Left lung (tissue), 10 donors: ENCODE data around the gene CC2D2B. TPM values are rescaled to one million over a fixed set of nuclear protein-coding genes. Genes with fewer than 3 reads are reported as not detected.

Experiments used
- ATAC-seq: fragments of 200-7000 bp; cut with Tn5 transposase; one replicate; pipeline ENCODE4 v1.9.1; 2020; ENCODE audit warnings: moderate library complexity
- DNase-seq, 4 donors: peaks; one replicate each; pipeline ENCODE4 v3.0.0-alpha.2; 2013 to 2020
- H3K27ac ChIP-seq, 2 donors: fragments of 200-600 bp; sonication (generic) in 1 of 2; one replicate each; pipeline versions ENCODE4 v1.5.0 to v1.8.0; 2020 to 2021
- H3K27me3 ChIP-seq, 2 donors: fragments of 200-600 bp; sonication (generic) in 1 of 2; one replicate each; pipeline versions ENCODE4 v1.5.0 to v1.8.0; 2020 to 2021
- H3K36me3 ChIP-seq, 2 donors: fragments of 200-600 bp; sonication (generic) in 1 of 2; one replicate each; pipeline versions ENCODE4 v1.5.0 to v1.8.0; 2020 to 2021
- H3K4me1 ChIP-seq, 2 donors: fragments of 200-600 bp; one replicate each; pipeline ENCODE4 v1.8.0; 2021
- H3K4me3 ChIP-seq, 2 donors: fragments of 200-600 bp; sonication (generic) in 1 of 2; one replicate each; pipeline versions ENCODE4 v1.5.0 to v1.8.0; 2020 to 2021; ENCODE audit warnings: mild to moderate bottlenecking in 1 of 2
- H3K9me3 ChIP-seq, 2 donors: fragments of 200-600 bp; sonication (generic) in 1 of 2; one replicate each; pipeline versions ENCODE4 v1.5.0 to v1.8.0; 2020 to 2021
- CTCF ChIP-seq, 2 donors: fragments of 200-600 bp; sonication (generic) in 1 of 2; IDR thresholded peaks; one replicate each; pipeline versions ENCODE4 v1.5.0 to v1.8.0; 2021; ENCODE audit warnings: antibody characterized with exemption in 2 of 2
- intact Hi-C, 2 donors: fragments of 100-400 bp; cut with DNase I; formaldehyde crosslinking; loops; one replicate each; pipeline versions ENCODE4 v1.11.2 to v1.14.2; 2022
- polyA plus RNA-seq, 6 donors: library from polyadenylated mRNA; unstranded; fragments of 120-200 nt; gene quantifications; one replicate each; pipeline ENCODE4 v1.2.1, GENCODE V29; 2013; ENCODE audit not compliant: insufficient read length in 6 of 6
- total RNA-seq, 2 donors: library from RNA; stranded (reverse); fragmentation: NEBNext Ultra II Directional; extraction: Animal tissue kit (Norgen Biotek cat#: 25700); gene quantifications; one replicate each; pipeline ENCODE4 v1.2.1, GENCODE V29; 2021
- donor health status: DM: no; HTN: yes; CAD: no.
- donor health status: DM: no; HTN: no; CAD: no.

Gene CC2D2B
- total and polyA plus RNA-seq, 8 donors: 0.79 to 3.5 (median 2.0) TPM

- DNase-seq: no peak
- Histone ChIP-seq H3K4me3 (no peak overlapping the region), H3K4me1 (peaks cover 0 to 11% of the 10 kb centered on the region in 2 donors), H3K27me3 (no peaks in the 10 kb centered on the region), H3K36me3 (no peaks in the 10 kb centered on the region), H3K27ac (no peak overlapping the region), H3K9me3 (peaks cover 0 to 29% of the 10 kb centered on the region in 2 donors)
- intact Hi-C loops: no loop called here
- no peak for TF ChIP-seq CTCF (IDR thresholded peaks at IDR 0.05)
- ATAC-seq: no peak
Observed at GRCh38 chr10:95963202-95963990, 55.6 kb downstream of the CC2D2B start.

- no peak for TF ChIP-seq CTCF (IDR thresholded peaks at IDR 0.05)
- Histone ChIP-seq H3K27ac (no peak overlapping the region), H3K4me3 (no peak overlapping the region), H3K4me1 (peaks cover 0 to 11% of the 10 kb centered on the region in 2 donors), H3K27me3 (no peaks in the 10 kb centered on the region), H3K36me3 (no peaks in the 10 kb centered on the region), H3K9me3 (peaks cover 0 to 23% of the 10 kb centered on the region in 2 donors)
- no peak for DNase-seq
- no peak for ATAC-seq
- intact Hi-C loops: no loop called here
Observed at GRCh38 chr10:95963991-95964389, 56.2 kb downstream of the CC2D2B start.

- Histone ChIP-seq H3K27ac (no peak overlapping the region), H3K9me3 (peaks cover 0 to 16% of the 10 kb centered on the region in 2 donors), H3K4me3 (no peak overlapping the region), H3K36me3 (no peaks in the 10 kb centered on the region), H3K4me1 (peaks cover 0 to 11% of the 10 kb centered on the region in 2 donors), H3K27me3 (no peaks in the 10 kb centered on the region)
- ATAC-seq: peak; percentile 23
- DNase-seq: peak in 2 of 4 donors; percentile 23 to 31
- intact Hi-C loops: no loop called here
- no peak for TF ChIP-seq CTCF (IDR thresholded peaks at IDR 0.05)
Observed at GRCh38 chr10:95964756-95965155, 57.0 kb downstream of the CC2D2B start.

- no peaks in the 10 kb centered on the region for H3K27me3 ChIP-seq
- intact Hi-C loops: no loop called here
- H3K9me3 ChIP-seq: no peaks in the 10 kb centered on the region
- TF ChIP-seq CTCF (IDR thresholded peaks at IDR 0.05): no peak
- DNase-seq (no peak), ATAC-seq (peak; percentile 29)
- H3K4me1 ChIP-seq: peaks cover 0 to 6% of the 10 kb centered on the region in 2 donors
- H3K27ac ChIP-seq: no peak overlapping the region
- H3K36me3 ChIP-seq: no peaks in the 10 kb centered on the region
- no peak overlapping the region for H3K4me3 ChIP-seq
Observed at GRCh38 chr10:95976362-95977229, 68.8 kb downstream of the CC2D2B start.

- intact Hi-C loops: no loop called here
- TF ChIP-seq CTCF (IDR thresholded peaks at IDR 0.05): no peak
- ATAC-seq: no peak
Observed at GRCh38 chr10:95982200-95982599, 74.4 kb downstream of the CC2D2B start.

More at GRCh38 chr10:95982200-95982599, 74.4 kb downstream of the CC2D2B start:
- no peak for DNase-seq
- no peak overlapping the region for H3K27ac ChIP-seq
- no peaks in the 10 kb centered on the region for H3K27me3 ChIP-seq
- no peaks in the 10 kb centered on the region for H3K9me3 ChIP-seq
- no peak overlapping the region for H3K4me3 ChIP-seq
- H3K36me3 ChIP-seq: no peaks in the 10 kb centered on the region
- H3K4me1 ChIP-seq: no peaks in the 10 kb centered on the region
